HG02571 (cell line): ENCODE results near the gene B4GALT4.
"Not testable (repeated sequence)": the region's sequence is repeated elsewhere in the genome, so short reads cannot be mapped to it uniquely, and the experiment has no call there.

ENCODE experiments used
- ATAC-seq: cut with Tn5 transposase; IDR thresholded peaks from one replicate; pipeline ENCODE4 v1.9.1; 2021; ENCODE audit warnings: mild to moderate bottlenecking, moderate library complexity; ENCODE audit not compliant: unreplicated experiment

B4GALT4 gene

GRCh38 chr3:119205685-119206084, 35.0 kb downstream of the B4GALT4 start:
- no peak for ATAC-seq

GRCh38 chr3:119205209-119205608, 35.5 kb downstream of the B4GALT4 start:
- no peak for ATAC-seq

- ATAC-seq: no peak
These were observed 44.8 kb downstream of the B4GALT4 start for GRCh38 chr3:119195911-119196310.

- ATAC-seq: no peak
These were observed 45.6 kb downstream of the B4GALT4 start for GRCh38 chr3:119195151-119195476.

- ATAC-seq: no peak
These were observed 46.2 kb downstream of the B4GALT4 start for GRCh38 chr3:119194237-119195150.

GRCh38 chr3:119191800-119192199, 48.9 kb downstream of the B4GALT4 start:
- ATAC-seq: no peak

GRCh38 chr3:119187266-119187665, 53.4 kb downstream of the B4GALT4 start:
- ATAC-seq: no peak

GRCh38 chr3:119184796-119185570, 55.7 kb downstream of the B4GALT4 start:
- no peak for ATAC-seq

GRCh38 chr3:119184111-119184510, 56.6 kb downstream of the B4GALT4 start:
- ATAC-seq: no peak

- ATAC-seq: no peak
These were observed 58.9 kb downstream of the B4GALT4 start for GRCh38 chr3:119181765-119182164.

GRCh38 chr3:119177321-119177720, 63.4 kb downstream of the B4GALT4 start:
- no peak for ATAC-seq

- no peak for ATAC-seq
These were observed 63.9 kb downstream of the B4GALT4 start for GRCh38 chr3:119176778-119177177.

- ATAC-seq: no peak
These were observed 64.6 kb downstream of the B4GALT4 start for GRCh38 chr3:119175872-119176756.

- no peak for ATAC-seq
These were observed 67.4 kb downstream of the B4GALT4 start, which contains the start of gene UPK1B for GRCh38 chr3:119173325-119173724. Gene UPK1B (plus strand): TSS chr3:119173598. CDS start chr3:119186742, 13,144 bp downstream.

GRCh38 chr3:119170821-119171220, 69.9 kb downstream of the B4GALT4 start:
- ATAC-seq: no peak

- not testable (repeated sequence) for ATAC-seq
These were observed 75.9 kb downstream of the B4GALT4 start for GRCh38 chr3:119164745-119165144.
